GM20431 (cell line): ENCODE results near the gene TFF2.

Experiments
- in situ Hi-C: fragments of 300-500 bp; cut with MseI, MboI; formaldehyde crosslinking; loops from one replicate; pipeline ENCODE4 v1.15.0; 2020; ENCODE audit warnings: low sequenced_read_pairs; ENCODE audit not compliant: unreplicated experiment

TFF2 gene

DNA sequence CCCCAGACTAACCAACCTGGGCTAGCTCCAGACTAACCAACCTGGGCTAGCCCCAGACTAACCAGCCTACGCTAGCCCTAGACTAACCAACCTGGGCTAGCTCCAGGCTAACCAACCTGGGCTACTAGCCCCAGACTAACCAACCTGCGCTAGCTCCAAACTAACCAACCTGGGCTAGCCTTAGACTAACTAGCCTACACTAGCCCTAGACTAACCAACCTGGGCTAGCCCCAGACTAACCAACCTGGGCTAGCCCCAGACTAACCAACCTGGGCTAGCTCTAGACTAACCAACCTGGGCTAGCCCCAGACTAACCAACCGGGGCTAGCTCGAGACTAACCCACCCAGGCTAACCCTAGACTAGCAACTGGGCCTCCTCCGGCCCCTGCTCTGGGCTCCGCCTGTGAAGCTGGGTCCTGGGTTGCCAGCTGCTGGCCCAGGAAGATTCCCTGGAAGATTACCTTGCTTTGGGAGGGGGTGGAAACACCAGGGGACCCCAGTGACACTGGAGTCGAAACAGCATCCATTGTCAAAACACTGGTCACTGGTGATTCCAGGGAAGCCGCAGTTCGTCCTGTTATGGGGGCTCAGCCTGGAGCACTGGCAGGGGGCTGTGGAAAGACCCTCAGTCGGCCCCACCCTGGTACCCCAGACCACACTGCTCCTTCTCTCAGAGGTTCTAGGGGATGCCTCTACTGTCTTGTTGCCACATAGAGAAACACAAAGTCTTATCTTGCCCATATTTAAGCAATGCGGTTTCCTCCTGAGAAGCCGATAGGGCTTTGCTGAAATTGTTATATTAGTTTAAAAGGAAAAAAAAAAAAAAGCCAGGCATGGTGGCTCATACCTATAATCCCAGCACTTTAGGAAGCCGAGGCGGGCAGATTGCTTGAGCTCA is 1.1 kb downstream of the TFF2 start:
- in situ Hi-C loops, result no loop called here

- in situ Hi-C loops, result no loop called here
Observed at GRCh38 chr21:42348762-42349161, 2.0 kb downstream of the TFF2 start.

- in situ Hi-C loops, result no loop called here
Observed at GRCh38 chr21:42347601-42348327, 3.0 kb downstream of the TFF2 start.

- in situ Hi-C loops, result no loop called here
Observed at GRCh38 chr21:42346866-42347600, 3.8 kb downstream of the TFF2 start.

DNA sequence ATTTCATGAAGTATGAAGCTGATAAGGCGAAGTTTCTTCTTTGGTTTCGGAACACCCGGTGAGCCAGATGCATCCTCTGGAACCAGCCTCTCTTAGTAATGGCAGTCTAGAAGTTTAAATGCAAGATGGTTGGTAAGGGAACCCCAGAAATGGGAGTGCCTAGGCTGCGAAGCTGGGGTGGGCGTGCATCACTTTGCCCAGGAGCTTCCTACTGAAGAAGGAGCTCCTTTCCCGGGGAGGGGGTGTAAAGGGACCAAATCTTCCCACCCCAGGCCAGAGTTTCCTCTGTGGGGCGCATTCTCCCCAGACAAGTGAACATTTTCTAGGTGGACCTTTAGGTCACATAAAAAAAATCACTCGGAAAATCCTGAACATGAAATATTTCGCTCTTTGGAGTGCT is 4.4 kb downstream of the TFF2 start:
- in situ Hi-C loops, result no loop called here

- in situ Hi-C loops, result no loop called here
Observed at GRCh38 chr21:42344631-42345030, 6.2 kb downstream of the TFF2 start.

DNA sequence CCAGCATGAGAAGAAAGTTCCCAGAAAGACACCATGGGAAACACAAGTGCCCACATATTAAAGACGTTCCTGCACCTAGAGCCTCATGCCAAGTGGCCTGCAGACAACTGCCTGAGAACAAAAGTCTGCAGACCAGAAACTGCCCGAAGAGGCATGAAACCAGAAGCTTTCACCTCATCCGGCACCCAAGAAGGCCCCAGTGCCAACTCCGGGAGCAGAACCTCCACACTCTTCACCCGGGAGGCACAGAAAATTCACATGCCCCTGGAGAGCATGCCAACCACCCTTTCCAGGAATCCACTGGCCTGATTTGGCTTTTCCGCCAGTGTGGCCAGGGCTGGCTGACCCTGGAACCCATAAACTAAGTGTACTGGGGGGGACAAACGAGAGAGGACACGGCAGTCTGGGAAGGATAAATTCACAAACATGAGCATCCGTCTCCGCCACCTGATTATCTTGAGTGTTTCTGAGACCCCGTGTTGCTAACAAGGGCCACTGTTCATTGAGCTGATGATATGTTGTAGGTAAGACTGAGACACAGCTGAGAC is 6.8 kb downstream of the TFF2 start:
- in situ Hi-C loops, result no loop called here

GRCh38 chr21:42343556-42343955 is 7.2 kb downstream of the TFF2 start:
- in situ Hi-C loops, result no loop called here

- in situ Hi-C loops, result no loop called here
Observed at GRCh38 chr21:42343101-42343500, 7.7 kb downstream of the TFF2 start.

DNA sequence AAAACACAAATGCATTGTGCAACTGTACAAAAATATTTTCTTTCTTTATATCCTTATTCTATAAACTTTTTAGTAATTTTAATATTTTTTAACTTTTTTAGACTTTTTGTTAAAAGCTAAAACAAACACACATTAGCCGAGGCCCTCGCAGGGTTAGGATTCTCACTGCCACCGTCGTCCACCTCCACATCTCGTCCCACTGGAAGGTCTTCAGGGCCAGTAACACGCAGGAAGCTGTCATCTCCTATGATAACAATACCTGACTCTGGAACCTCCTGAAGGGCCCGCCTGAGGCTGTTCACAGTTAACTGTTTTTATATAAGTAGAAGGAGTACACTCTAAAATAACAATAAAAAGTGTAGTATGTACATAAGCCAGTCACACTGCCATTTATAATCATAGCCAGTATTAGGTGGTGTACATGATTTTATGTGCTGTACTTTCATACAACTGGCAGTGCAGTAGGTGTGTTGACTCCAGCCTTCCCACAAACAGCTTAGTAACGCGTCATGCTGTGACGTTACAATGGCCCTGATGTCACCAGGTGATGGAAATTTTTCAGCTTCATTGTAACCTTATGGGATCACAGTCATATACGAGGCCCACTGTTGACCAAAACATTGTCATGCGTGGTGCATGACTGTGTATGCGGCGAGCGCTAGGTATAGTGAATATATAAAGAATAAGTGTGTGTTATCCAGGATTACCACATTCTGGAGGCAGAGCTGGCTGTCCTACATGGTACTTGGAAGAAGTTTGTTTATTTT is 8.8 kb downstream of the TFF2 start:
- in situ Hi-C loops, result no loop called here

DNA sequence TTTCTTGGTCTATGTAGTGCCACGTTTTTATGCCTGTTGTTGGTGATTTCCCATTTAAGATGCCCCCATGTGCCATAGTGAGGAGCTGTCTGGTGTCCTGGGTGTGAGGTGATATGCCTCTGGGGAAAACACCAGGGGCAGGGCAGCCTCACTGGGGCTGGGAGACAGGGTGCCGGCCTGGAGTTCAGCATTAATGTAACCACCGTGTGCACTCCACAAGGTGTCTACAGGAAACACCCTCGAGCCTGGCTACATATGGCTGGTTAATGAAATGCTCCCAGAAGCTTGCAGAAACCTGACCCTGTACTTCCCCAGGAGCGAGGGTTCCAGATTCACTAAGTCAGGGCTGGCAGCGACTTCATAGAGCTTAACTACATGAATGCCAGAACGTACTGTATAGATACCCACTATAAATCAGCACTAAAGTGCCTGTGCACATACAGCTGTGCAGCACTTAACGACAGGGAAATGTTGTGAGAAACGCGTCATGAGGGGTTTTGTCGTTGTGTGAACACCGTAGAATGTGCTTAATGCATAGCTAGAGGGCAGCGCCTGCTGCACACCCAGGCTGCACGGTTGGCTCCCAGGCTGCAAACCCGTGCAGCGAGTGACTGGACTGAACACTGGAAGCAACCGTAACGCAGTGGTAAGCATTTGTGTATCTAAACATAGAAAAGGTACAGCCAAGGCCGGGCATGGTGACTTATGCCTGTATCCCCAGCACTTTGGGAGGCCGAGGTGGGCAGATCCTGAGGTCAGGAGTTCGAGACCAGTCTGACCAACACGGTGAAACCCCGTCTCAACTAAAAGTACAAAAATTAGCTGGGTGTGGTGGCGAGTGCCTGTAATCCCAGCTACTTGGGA is 10.4 kb downstream of the TFF2 start:
- in situ Hi-C loops, result no loop called here

DNA sequence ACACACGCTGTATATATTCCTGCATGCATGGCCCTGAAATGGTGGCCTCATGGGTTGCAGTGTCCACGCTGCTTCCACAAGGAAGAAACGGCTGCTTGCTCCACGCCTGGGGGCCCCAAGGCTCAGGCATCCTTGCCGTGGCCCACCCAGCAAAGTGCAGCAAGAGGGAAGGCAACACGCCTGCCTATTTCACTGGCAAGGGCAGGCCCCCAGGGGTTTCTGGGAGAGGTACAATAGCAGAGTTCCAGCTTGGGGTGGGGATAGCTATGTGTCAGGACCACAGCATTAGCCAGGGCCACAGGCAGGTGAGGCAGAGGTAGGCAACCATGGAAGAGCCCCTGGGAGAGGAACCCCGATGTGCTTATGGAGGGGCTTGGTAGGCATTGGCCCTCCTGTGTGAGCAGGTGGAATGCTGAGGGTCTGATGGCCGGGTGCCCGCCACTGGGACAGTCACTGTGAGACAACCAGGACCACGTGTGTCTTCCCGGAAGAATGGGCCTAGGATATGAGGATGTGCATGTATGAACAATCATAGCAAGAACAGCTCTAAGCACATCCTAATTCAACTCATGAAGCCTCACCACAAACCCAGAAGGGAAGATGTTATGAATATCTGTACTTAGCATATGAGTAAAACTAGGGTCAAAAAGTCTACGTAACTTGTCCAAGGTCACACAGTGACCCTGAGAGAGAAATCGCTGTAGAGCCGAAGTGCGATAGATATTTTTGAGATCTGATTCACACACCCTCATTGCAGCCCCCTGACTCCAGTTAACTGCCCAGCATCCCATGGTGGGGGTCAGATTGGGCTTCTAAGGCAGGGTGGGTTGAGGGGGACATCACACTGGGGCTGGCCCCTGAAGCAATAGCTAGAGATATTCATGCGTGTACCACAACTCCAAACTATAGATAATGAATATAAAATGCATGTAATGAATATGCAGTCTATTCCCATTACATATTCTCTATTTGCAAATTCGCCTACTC is 11.8 kb downstream of the TFF2 start:
- in situ Hi-C loops, result no loop called here

- in situ Hi-C loops, result no loop called here
Observed at GRCh38 chr21:42337830-42338728, 12.7 kb downstream of the TFF2 start.

- in situ Hi-C loops, result no loop called here
Observed at GRCh38 chr21:42337276-42337675, 13.5 kb downstream of the TFF2 start.

DNA sequence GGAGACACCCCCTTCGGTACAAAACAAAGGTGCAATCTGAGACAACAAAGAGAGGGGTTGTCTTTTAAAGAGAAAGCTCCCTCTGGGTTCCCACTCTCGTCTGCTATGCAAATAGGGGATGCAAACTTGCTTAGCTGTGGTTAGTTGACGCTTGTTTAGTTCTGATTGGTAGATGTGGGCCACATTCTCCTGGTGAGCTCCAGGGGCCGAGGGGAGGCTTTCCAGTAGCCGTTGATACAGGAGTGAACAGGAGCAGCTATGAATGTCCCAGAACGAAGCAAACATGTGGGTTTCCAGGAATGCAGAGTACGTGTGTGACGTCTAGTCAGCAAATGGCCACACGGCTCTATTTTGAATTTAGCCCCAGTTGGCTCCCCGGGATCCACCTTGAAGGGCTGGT is 14.7 kb downstream of the TFF2 start:
- in situ Hi-C loops, result no loop called here

DNA sequence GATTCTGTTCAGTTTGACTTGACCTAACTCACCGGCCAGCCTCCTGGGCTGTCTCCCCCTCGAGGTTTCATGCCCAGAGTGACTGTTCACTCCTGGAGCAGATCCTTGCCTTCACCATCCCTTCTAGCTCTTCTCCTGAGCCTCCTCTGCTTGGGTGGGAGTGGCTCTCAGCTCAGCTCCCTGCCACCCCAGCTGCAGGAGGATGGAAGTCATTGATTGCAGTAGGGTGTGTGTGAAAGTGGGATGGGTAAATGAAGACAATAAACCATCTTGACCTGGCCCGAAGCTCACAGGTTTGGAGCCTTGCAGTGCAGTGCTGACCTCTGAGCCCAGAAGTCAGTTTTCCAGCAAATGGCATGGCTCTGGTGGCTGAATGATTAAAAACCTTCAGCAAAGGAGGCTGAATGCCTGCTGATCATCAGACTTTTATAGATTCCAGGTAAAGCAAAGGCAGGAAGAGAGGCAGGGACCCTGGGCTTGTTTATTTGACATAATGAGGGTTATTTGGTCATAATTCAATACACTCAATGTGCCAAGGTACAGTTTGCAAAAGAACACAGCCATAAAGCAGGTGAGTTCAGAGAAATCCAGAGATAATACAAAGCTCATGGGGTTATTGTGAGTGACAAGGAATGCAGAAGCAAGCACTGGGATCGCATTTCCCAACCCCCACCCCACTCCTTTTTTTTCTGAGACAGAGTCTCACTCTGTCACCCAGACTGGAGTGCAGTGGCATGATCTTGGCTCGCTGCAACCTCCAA is 18.1 kb downstream of the TFF2 start:
- in situ Hi-C loops, result no loop called here
